ENCODE results near the gene CC2D2A.

GRCh38 chr4:15569746-15570145 is 100.1 kb downstream of the CC2D2A start:
- TF ChIP-seq, protein P1, sequence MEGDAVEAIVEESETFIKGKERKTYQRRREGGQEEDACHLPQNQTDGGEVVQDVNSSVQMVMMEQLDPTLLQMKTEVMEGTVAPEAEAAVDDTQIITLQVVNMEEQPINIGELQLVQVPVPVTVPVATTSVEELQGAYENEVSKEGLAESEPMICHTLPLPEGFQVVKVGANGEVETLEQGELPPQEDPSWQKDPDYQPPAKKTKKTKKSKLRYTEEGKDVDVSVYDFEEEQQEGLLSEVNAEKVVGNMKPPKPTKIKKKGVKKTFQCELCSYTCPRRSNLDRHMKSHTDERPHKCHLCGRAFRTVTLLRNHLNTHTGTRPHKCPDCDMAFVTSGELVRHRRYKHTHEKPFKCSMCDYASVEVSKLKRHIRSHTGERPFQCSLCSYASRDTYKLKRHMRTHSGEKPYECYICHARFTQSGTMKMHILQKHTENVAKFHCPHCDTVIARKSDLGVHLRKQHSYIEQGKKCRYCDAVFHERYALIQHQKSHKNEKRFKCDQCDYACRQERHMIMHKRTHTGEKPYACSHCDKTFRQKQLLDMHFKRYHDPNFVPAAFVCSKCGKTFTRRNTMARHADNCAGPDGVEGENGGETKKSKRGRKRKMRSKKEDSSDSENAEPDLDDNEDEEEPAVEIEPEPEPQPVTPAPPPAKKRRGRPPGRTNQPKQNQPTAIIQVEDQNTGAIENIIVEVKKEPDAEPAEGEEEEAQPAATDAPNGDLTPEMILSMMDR (IDR thresholded peaks at IDR 0.05), result no peak
- no peak for TF ChIP-seq POLR2A (IDR thresholded peaks at IDR 0.05)

All from transverse colon (tissue), 3 donors.